Activated CD8-positive, alpha-beta memory T cell treated with anti-CD3 and anti-CD28 coated beads, Interleukin-2, amount 50 U/mL, for 4 hours (primary cell): Measurements from ENCODE around the gene MAPK11.
"Not testable (repeated sequence)": the region's sequence is repeated elsewhere in the genome, so short reads cannot be mapped to it uniquely, and the experiment has no call there.

Experiments used
- DNase-seq: peaks from one replicate; pipeline ENCODE4 v3.0.0-alpha.2; 2020

MAPK11 gene

DNA sequence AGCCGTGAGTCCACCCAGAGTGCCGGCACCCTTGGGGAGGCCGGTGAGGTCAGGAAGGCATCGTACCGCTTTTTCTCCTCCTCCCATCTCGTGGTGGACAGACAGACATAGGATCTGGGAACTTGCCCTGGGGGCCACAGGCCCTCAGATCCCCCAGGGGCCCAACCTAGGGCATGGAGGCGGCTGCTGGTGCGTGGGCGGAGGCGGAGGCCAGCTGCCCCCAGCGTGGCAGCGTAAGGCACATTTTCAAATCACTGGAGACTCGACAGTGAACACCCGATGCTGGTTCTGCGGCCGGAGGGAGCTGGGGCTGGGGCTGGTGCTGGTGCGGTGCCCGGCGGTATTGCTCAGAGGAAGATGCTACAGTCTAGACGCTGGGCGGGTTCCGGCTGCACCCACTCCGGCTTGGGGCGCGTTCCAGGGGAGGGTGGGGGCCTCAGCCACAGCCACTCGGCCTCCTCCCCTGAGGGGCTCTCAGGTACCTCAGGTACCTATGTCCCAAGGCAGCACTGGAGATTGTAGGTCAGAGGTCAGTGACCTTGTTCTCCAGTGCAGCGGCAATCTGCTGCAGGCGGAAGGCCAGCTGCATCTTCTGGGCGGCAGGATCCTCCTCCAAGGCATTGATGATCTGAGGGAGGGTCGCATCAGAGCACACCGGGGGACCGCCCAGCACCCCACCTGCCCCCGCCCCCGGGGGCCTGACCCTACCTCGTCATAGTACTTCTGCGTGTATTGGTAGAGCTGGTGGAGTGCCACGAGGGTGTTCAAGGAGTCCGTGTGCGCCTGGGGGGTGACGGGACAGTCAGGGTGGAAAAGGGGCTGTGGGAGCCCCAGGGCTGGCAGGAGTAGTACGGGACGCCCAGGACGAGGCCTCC is 5.2 kb upstream of the MAPK11 start:
- no peak for DNase-seq

DNA sequence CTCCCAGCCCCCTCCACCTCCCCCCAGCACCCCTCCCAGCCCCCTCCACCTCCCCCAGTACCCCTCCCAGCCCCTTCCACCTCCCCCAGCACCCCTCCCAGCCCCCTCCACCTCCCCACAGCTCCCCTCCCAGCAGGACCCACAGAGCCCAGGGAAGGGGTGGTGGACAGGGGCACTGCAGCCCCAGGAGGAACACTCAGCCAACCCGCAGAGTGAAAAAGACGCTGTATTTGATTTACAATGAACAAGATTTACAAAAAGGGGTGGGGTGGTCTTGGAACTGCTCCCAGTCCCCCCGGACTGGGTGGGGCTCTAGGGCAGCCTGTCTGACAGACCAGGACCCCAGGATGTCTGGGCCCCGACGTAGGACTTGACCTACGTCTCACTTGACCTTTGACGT is 4.6 kb upstream of the MAPK11 start:
- no peak for DNase-seq

DNA sequence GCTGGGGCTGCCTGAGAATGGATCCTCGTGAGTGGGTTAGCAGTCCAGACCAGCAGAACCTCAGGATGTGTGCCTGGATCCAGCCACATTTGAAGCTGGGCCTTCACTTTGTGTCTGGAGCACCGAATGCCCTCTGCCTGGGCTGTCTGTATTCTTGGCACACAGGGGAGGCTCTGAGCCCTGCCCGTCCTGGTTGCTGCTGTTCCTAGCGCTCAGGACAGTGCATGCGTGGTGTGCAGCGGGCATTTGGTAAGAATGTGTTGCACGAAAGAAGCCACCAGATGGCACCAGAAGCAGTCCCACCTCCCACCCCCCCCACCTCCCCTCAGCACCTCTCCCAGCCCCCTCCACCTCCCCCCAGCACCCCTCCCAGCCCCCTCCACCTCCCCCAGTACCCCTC is 4.1 kb upstream of the MAPK11 start:
- peak; percentile 43 for DNase-seq

DNA sequence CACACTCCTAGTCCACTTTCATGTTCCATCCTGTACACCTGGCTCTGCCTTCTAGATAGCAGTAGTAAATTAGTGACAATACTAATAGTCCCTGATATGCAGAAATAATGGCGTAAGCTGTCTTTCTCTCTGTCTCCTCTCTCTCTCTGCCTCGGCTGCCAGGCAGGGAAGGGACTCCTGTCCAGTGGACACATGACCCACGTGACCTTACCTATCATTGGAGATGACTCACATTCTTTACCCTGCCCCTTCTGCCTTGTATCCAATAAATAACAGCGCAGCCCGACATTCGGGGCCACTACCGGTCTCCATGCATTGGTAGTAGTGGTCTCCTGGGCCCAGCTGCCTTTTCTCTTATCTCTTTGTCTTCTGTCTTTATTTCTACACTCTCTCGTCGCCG is 3.6 kb upstream of the MAPK11 start:
- not testable (repeated sequence) for DNase-seq

DNA sequence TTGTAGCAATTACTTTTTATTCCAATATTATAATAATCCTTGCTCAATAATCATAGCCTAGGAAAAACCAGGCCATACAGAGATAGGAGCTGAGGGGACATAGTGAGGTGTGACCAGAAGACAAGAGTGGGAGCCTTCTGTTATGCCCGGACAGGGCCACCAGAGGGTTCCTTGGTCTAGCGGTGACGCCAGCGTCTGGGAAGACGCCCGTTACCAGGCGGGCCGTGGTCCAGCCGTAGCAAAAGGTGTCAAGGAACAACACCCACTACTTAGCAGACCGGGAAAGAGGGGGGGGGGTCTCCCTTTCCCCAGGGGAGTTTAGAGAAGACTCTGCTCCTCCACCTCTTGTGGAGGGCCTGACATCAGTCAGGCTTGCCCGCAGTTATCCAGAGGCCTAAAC is 3.2 kb upstream of the MAPK11 start:
- not testable (repeated sequence) for DNase-seq

DNA sequence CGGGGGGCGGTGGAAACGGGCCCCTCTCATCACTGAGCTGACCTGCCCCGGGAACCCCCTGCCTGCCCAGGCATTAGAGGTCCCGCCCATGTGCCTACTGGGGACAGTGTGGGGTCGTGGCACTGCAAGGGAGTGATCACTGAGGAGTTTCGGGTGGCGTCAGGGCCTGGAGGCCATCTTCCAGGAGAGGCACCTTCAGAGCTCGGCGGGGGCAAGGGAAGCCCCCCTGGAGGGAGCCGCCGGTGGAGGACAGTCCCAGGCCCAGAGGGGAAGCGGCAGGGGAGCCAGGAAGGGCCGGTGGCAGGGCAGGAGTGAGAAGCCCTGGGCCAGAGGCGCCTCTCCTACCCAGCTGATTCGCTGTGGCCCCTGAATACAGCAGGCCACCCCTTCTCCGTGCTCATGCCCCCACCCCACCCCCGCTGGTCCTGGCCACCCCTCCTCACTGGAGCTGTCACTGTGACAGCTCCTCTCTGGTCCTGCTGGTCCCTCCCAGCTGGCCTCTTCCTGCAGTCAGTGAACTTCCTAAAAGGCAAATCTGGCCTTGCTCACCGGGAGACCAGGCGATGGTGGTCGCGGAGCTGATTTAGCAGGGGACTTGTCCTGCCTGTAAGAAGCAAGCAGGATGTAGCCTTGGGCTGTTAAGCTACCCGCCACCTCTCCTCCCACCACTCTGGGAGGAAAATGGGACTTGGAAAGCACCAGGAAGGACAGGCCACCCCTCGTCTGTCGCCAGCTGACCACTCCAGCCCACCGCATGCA is 2.0 kb upstream of the MAPK11 start:
- DNase-seq, result no peak

DNA sequence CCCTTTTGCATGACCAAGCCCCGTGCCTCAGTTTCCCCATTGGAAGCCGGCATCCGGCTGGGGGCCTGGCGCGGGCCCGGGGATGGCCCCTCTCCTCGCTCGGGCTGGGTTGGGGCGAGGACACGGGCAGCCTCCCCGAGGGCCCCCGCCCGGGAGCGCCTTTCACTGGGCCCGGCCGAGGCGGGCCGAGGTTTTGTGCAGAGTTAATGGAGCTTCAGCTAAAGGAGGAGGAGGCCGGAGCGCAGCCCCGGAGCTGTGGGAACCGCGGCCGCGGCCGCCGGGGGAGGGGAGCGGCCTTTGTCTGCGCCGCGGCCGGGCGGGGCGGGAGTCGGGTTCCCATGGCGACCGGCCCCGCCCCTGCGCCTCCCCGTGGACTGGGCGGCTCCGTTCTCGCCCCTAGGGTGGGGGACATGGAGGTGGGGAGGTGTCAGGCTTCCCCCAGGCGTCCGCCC is 1.4 kb upstream of the MAPK11 start:
- DNase-seq, result peak; percentile 57

DNA sequence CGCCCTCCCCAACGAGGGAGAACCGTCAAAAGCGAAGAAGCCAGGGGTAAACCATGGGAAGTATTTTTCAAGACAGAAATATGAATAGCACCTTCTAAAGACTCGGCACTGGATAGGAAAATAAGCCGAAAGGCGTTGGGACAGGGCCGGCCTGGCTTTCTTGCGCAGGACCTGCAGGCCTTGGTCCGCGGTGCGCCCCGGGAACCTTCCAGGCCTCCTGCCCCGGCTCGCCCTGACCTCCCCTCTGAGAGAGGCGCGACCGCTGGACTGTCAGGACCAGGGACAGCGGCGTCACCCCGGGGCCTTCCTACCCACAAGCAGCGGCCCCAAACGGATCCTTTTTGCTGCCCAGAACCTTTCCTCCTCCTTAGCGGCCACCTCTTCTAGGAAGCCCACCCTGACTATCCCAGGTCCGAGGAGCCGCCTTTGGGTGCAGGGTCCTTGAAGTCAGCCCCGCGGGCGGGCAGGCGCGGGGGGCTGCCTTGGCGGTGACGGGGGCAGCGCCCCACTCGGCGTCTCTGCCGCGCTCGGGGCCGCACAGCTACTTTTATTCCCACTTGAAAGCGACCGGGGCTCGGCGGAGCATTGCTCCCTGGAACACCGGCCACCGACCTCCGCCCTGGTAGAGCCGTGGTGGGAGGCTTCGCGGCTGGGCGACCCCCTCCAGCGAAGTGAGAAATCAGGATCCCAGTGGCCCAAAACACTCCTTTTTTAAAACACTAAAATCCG is 650 bp upstream of the MAPK11 start:
- DNase-seq, result peak; percentile 68

DNA sequence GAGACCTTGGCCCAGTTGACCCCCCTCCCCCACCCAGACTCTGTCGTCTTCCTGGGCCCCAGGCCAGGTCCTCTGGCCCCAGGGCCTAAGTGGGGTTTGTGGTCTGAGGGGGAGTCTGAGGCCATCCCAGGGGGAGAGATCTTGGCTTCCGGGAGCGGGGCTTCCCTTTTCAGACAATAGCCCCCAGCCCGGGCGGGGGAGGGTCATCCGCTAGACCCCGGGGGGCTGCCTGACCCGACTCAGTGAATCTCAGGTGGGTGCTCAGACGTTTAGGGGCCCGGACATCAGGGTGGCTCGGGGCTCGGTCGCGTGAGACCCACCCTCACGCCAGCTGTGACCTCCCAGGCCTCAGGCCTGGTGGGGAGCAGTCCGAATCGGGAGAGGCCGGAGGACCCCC is 609 bp downstream of the MAPK11 start:
- DNase-seq, result no peak

DNA sequence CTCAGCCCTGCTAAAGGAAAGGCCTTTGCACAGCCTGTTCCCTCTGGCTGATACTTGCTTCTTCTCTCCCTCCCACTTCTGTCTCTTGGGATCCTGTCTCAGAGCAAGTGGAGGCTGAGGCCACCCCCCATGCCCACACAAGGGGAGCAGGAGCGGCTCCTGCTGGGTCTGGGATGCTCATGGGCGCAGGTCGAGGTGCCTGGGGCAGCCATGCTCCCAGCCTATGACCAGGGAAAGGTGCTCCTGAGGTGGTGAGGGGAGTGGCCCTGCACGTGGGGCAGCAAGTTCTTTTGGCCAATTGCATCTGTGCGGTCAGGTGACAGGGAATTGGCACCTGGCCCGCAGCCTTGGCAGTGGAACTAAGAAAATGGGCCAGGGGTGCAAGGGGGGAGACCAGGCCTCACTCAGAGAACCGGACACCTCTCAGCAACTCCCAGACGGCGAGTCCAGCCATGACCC is 1.5 kb downstream of the MAPK11 start:
- no peak for DNase-seq

DNA sequence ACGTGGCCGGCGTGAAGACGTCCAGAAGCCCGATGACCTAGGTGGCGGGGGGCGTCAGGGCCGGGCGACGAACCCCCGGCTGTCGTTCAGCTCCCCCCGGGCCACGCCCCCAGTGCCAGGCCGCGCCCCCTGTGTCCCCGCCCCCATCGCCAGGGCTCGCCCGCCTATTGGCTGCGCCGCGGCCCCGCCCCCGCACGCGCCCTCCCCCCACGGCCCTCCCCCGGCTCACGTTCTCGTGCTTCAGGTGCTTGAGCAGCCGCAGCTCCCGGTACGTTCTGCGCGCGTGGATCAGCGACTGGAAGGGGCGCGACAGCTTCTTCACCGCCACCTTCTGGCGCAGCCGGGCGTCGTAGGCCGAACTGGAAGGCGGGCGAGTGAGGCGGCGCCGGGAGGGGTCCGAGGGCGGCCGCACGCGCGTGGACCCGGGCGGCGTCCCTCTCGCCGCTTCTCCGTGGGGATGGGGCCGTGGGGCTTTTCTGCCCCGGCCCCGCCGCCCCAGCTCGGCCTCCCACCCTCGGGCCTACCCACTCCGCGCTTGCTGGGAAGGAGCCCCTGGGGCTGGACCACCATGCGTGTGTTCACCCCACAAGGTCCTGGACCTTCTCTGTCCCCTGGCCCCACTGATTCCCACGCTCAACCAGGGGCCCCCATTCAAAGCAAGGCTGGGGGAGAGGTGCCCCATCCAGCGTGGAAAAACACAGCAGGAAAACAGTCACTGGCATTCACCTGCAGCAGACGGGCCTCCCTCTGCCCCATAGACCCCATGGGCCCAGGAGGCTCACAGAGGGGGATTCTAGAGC is 2.4 kb downstream of the MAPK11 start:
- DNase-seq, result peak; percentile 44

DNA sequence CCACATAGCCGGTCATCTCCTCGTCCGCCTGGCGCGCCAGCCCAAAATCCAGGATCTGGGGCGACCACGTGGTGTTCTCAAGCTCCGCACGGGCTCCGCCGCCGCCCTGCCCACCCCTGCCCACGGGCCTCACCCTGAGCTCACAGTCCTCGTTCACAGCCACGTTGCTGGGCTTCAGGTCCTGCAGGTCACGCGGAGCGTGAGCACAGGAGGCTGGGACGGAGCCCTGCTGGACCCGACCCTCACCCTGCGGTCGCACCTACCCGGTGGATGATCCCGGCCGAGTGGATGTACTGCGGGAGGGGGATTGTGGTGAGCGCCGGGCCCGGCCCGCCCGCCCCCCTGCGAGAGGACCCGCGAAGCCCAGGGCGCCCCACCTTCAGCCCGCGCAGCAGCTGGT is 3.2 kb downstream of the MAPK11 start:
- no peak for DNase-seq

DNA sequence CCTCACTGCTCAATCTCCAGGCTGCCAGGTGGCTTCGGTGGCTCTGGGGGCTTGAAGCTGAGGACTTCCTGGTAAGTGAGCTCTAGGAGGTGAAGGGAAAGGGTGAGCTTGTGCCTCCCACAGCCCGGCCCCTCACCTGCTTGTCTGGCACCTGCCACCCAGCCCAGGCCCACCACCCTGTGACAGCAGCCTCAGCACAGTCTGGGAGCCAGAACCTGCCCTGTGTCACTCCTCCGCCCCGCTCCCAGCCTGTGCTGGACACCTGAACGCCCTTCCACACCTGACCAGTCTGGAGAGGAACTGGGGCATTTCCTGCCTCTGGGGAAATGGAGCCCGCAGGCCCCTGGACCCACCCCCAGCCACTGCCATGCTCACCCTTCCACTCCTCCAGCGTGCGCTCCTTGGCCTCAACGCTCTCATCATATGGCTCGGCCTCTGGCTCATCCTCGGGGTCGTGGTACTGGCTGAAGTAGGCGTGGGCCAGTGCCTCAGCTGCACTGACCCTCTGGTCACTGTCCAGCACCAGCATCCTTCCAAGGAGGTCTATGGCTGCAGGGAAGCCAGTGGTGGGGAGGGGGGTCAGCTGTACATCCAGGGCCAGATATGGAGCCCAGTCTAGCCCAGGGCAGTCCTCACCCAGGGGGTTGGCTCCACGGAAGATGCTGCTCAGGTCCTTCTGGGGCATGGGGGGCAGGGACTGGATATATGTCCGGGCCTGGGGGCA is 5.1 kb downstream of the MAPK11 start:
- no peak for DNase-seq

DNA sequence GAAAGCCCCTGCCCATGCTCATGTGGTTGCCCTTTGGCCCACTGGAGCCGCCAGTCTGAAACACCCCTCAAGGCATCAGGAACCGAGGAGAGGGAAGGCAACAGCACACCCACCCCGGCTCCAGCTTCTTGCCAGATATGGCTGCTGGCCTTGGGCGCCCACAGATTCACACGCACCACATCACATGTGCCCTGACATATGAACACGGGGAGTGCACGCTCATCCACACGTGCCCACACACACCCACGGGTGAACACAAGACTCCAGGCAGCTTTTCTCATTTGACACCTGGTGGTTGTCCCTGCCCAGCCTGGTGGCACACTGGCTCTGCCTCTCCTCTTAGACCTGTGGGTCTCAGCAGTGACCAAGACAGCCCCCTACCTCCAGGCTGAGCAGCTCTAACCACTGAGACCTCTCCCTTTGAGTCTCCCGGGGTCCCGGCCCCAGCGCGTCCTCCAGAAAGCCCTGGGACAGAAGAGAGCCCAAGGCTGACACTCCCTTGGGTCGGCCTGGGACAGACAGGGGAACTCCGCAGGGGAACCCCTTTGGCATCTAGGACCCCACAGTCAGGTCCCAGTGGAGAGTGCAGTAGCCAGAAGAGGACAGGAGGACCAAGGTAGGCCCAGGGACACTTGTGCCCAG is 6.0 kb downstream of the MAPK11 start:
- DNase-seq, result no peak

DNA sequence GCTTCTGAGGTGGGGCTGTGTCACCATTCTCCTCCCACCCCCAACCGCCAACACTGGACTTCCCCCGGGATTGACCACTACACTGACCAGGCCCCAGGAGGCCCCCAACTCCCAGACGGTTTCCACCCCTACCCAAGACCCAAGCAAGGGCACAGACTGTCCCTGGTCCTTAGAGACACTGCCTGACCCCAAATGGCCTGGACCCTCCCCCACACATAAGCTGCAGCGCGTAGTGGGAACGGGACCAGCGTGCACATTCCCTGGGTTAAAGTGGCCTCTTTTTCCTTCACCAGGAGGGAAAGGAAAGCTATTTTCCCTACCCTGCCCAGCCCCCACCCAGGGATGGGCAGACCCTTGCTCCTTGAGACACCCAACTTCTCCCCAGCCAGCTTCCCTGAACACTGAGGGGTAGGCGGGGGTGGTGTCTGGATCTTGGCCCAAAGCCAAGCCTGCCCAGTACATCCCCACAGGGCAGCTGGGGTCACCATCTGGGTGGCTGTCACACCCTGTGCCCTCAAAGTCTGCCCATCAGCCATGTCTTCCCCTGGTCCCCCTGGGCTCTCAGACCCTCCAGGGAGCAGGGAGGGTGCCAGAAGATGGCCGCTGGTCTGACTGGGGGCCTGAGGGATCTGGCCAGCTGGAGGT is 7.1 kb downstream of the MAPK11 start:
- DNase-seq, result no peak

DNA sequence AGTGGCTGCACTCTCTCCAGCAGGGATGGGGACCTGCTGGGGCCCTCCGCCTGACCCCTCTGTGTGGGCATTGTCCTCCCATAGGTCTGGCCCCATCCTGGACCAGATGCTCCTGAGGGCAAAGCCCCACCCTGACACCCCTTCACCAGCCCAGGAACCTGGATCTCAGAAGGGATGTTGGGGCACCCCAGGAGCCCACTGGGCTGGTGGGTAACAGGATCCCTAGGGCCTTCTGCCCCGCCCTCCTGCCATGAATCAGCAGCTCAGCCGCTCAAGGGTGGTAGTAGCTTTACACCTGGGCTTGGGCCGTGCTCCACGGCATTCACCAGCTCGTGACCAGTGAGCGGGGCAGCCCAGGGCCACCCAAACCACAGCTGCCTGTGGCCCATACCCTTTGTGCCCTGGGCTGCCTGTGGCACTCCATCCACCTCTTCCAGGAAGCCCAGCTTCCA is 7.7 kb downstream of the MAPK11 start:
- no peak for DNase-seq

DNA sequence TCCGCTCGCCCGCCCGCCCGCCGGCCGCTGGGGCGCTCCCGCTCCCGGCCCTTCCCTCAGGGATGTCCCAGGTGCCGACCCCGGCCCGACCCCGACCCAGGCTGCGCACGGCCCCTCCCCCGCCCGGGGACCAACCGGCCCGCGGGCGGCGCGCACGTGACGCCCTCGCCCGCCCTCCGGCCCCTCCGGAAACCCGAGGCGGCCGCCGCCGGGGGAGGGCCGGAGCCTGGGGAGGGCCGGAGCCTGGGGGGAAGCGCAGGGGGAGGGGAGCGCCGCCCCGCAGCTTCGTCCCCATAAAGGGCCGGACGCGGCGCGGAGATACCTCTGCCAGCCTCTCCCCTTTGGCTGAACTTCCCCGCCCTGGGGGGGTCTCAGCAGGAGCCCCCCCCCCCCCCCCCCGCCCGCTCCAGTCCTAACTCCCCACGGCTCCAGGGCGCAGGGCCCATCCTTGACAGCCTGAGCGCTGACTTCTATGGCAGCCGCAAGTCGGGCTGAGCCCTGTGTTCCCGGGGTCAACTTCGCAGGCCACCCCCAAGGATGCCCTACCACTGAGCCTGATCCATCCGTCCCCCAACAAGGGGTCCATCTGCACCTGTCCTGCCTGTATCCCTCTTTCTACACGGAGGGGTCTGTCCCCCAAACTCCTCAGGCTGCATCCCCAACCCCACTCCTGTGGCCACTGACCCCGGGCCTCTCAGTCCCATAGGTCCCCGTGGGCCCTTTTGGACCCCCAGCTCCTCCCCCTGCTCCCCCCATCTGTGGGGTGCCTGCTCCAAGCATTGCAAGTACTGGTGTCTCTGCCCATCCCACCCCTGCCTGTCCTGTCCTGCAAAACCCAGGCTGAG is 8.3 kb downstream of the MAPK11 start, which contains the start of gene MAPK12:
Gene MAPK12, minus strand, starts transcription at position 69 of the 845 bp plus-strand sequence. CDS start 174 bp downstream, outside the sequence.
- DNase-seq, result no peak

DNA sequence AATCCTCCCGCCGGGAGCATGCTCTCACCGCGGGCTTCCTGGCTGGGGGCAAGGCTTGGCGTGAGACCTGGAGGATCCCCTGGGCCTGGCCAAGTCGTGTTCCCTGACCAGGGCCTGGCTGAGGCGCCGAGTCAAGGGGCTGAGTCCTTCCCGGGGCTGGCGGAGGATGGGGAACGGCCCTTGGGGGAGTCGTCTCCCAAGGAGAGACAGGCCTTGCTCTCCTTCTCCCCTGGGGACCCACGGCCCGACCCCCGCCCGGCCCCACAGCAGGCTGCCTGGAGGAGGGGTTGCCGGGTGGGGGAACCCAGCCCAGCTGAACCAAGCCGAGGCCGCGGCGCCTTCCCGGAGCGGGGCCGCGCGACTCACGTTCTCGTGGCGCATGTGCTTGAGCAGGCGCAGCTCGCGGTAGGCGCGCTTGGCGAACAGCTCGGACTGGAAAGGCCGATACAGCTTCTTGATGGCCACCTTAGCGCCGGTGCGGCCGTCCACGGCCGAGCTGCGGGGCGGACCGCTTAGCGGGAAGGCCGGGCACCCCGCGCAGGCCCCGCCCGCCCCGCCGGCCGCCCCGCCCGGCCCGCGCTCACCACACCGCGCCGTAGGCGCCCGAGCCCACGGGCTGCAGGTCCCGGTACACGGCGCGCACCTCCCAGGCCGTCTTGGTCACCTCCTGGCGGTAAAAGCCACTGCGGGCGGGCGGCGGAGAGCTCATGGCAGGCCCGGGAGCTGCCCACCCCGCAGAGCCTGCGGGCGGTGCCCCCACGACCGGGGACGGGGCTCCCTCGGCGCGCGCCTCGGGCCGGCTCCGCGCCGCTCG is 9.2 kb downstream of the MAPK11 start:
- no peak for DNase-seq

DNA sequence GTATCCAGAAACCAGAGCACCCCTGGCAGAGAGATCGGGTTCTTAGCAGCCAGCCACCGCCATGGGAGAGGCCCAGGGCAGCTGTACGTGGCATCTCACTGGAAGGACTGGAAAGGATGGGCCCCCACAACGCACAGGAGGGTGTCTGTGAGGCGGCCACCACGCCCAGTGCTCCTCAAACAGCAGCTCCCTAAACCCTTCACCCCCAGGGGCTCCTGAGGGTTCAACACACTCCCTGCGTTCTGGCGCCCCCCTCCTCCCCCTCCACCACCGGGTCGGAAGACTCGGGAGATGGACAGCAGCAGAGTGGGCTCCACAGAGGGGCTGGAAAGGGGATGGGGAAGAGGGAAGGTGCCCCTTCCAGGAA is 9.8 kb downstream of the MAPK11 start:
- DNase-seq, result no peak
